22Rv1 (cell line): ENCODE data around the gene ITPKB.

Experiments
- CTCF ChIP-seq: fragments of 450-650 bp; IDR thresholded peaks from 2 replicates; pipeline ENCODE4 v1.5.1; 2017; ENCODE audit warnings: mild to moderate bottlenecking
- ZFX ChIP-seq: fragments of 450-650 bp; IDR thresholded peaks from 2 replicates; pipeline ENCODE4 v1.6.1; 2017; ENCODE audit warnings: antibody characterized with exemption, borderline replicate concordance

- TF ChIP-seq ZFX: no peak
- TF ChIP-seq CTCF: no peak
Measured at GRCh38 chr1:226658546-226659125, 80.4 kb downstream of the ITPKB start.
